HEK293 (cell line): ENCODE results near the gene PC.
"Not testable (repeated sequence)": the region's sequence is repeated elsewhere in the genome, so short reads cannot be mapped to it uniquely, and the experiment has no call there.

ENCODE experiments used
- CTCF ChIA-PET: fragments of 350-600 bp; formaldehyde crosslinking; extraction: SDS; loops from one replicate; lab custom pipeline; 2021; ENCODE audit warnings: antibody characterized with exemption; lab: Yijun Ruan, JAX
- POLR2A ChIA-PET: fragments of 300-600 bp; formaldehyde crosslinking; extraction: SDS; loops from one replicate; lab custom pipeline; 2020; ENCODE audit warnings: antibody characterized with exemption, inconsistent platforms; lab: Yijun Ruan, JAX
- H3K27ac ChIP-seq: fragments of 200-500 bp; sonication (Bioruptor generic); 2 replicates; pipeline ENCODE4 v1.5.1; 2014; ENCODE audit warnings: low read depth, low read length, control low read depth, inconsistent platforms; ENCODE audit errors: extremely low read depth
- H3K36me3 ChIP-seq, 2 experiments: fragments of 200-500 bp in 1 of 2; sonication (Bioruptor generic) in 1 of 2; 1 replicate in 1 of 2; 2 replicates in 1 of 2; pipeline ENCODE4 v1.5.1; 2014 to 2017; ENCODE audit warnings: inconsistent platforms in 2 of 2, low read length in 2 of 2; ENCODE audit not compliant: control insufficient read depth in 2 of 2, insufficient read depth in 1 of 2
- H3K4me1 ChIP-seq: fragments of 200-500 bp; sonication (Bioruptor generic); 2 replicates; pipeline ENCODE4 v1.5.1; 2014; ENCODE audit warnings: mild to moderate bottlenecking, low read length, inconsistent platforms; ENCODE audit not compliant: control insufficient read depth, insufficient read depth
- H3K4me3 ChIP-seq: 2 replicates; pipeline ENCODE4 v1.5.1; 2011; ENCODE audit warnings: low read depth, mild to moderate bottlenecking, control low read depth, low read length, moderate library complexity
- H3K9me3 ChIP-seq: fragments of 200-500 bp; sonication (Bioruptor generic); 2 replicates; pipeline ENCODE4 v1.5.1; 2014; ENCODE audit warnings: low read depth, low read length, inconsistent platforms; ENCODE audit not compliant: control insufficient read depth, insufficient read depth
- SCRT1 ChIP-seq: fragments of 450-650 bp; formaldehyde crosslinking; IDR thresholded peaks from 2 replicates; pipeline ENCODE4 v1.5.1; 2016; ENCODE audit warnings: missing biosample characterization, missing genetic modification characterization, borderline replicate concordance
- ZFHX2 ChIP-seq: fragments of 450-650 bp; formaldehyde crosslinking; conservative IDR thresholded peaks from 2 replicates; pipeline ENCODE4 v1.5.1; 2016; ENCODE audit warnings: missing biosample characterization, missing genetic modification characterization
- ZFP41 ChIP-seq: fragments of 450-650 bp; formaldehyde crosslinking; IDR thresholded peaks from 2 replicates; pipeline ENCODE4 v1.5.1; 2016; ENCODE audit warnings: missing biosample characterization, missing genetic modification characterization, borderline replicate concordance
- ZNF266 ChIP-seq: fragments of 450-650 bp; formaldehyde crosslinking; IDR thresholded peaks from 2 replicates; pipeline ENCODE4 v1.5.1; 2016; ENCODE audit warnings: missing biosample characterization, missing genetic modification characterization, low read depth
- ZNF501 ChIP-seq: fragments of 450-650 bp; formaldehyde crosslinking; IDR thresholded peaks from 2 replicates; pipeline ENCODE4 v1.5.1; 2016; ENCODE audit warnings: missing biosample characterization, missing genetic modification characterization
- ZNF518A ChIP-seq: fragments of 450-650 bp; formaldehyde crosslinking; conservative IDR thresholded peaks from 2 replicates; pipeline ENCODE4 v1.5.1; 2016; ENCODE audit warnings: low read depth, missing biosample characterization, missing genetic modification characterization
- ZNF548 ChIP-seq: fragments of 450-650 bp; formaldehyde crosslinking; IDR thresholded peaks from 2 replicates; pipeline ENCODE4 v1.5.1; 2016; ENCODE audit warnings: missing biosample characterization, missing genetic modification characterization
- ZNF561 ChIP-seq: fragments of 450-650 bp; IDR thresholded peaks from 2 replicates; pipeline ENCODE4 v1.5.1; 2018; ENCODE audit warnings: missing biosample characterization, missing genetic modification characterization, borderline replicate concordance
- ZNF623 ChIP-seq: fragments of 450-650 bp; formaldehyde crosslinking; IDR thresholded peaks from 2 replicates; pipeline ENCODE4 v1.5.1; 2016; ENCODE audit warnings: missing biosample characterization, missing genetic modification characterization
- ZNF677 ChIP-seq: fragments of 450-650 bp; IDR thresholded peaks from 2 replicates; pipeline ENCODE4 v1.5.0; 2018; ENCODE audit warnings: missing biosample characterization, mild to moderate bottlenecking, missing genetic modification characterization, moderate library complexity
- ZNF747 ChIP-seq: fragments of 450-650 bp; formaldehyde crosslinking; IDR thresholded peaks from 2 replicates; pipeline ENCODE4 v1.5.1; 2016; ENCODE audit warnings: missing biosample characterization, missing genetic modification characterization
- ZSCAN4 ChIP-seq: fragments of 450-650 bp; formaldehyde crosslinking; IDR thresholded peaks from 2 replicates; pipeline ENCODE4 v1.5.1; 2017; ENCODE audit warnings: missing biosample characterization, missing genetic modification characterization

The PC gene

GRCh38 chr11:66992041-66992440 lies 33.9 kb upstream of the PC start:
- Histone ChIP-seq H3K4me1 (no peaks in the 10 kb centered on the region), H3K36me3 (no peaks in the 10 kb centered on the region), H3K4me3 (no peak overlapping the region), H3K9me3 (no peaks in the 10 kb centered on the region), H3K27ac (no peak overlapping the region)
- ChIA-PET CTCF (interaction anchor here (3.2 kb wide), 1 partner anchor 16 kb away, joined by 10 read pairs; no protein-coding TSS in a partner anchor), POLR2A (interaction anchor here (0.8 kb wide), 1 partner anchor 19 kb away, joined by 3 read pairs; no protein-coding TSS in a partner anchor)
- TF ChIP-seq ZFP41 (tag by site-specific recombination): no peak
- TF ChIP-seq ZSCAN4 (tag by site-specific recombination): no peak
- TF ChIP-seq ZFHX2: no peak
- TF ChIP-seq ZNF677 (tag by site-specific recombination): no peak
- no peak for TF ChIP-seq ZNF266 (tag by site-specific recombination)
- TF ChIP-seq ZNF561: no peak
- TF ChIP-seq ZNF548 (tag by site-specific recombination): no peak
- TF ChIP-seq ZNF518A (tag by site-specific recombination): no peak
- no peak for TF ChIP-seq ZNF747
- no peak for TF ChIP-seq SCRT1

DNA sequence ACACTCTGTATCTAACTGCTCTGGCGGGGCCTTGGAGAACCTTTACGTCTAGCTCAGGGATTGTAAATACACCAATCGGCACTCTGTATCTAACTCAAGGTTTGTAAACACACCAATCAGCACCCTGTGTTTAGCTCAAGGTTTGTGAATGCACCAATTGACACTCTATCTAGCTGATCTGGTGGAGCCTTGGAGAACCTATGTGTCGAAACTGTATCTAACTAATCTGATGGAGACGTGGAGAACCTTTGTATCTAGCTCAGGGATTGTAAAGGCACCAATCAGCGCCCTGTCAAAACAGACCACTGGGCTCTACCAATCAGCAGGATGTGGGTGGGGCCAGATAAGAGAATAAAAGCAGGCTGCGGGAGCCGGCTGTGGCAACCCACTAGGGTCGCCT lies 31.2 kb upstream of the PC start:
- H3K4me3 ChIP-seq, H3K36me3 ChIP-seq, POLR2A ChIA-PET, H3K9me3 ChIP-seq, H3K4me1 ChIP-seq, H3K27ac ChIP-seq: not testable (repeated sequence)
- CTCF ChIA-PET: interaction anchor here (0.6 kb wide), 2 partner anchors 8 to 62 kb away, joined by 3 to 5 read pairs; no protein-coding TSS in a partner anchor

- POLR2A ChIA-PET, H3K4me1 ChIP-seq, H3K4me3 ChIP-seq, H3K36me3 ChIP-seq, H3K9me3 ChIP-seq, H3K27ac ChIP-seq: not testable (repeated sequence)
- CTCF ChIA-PET: interaction anchor here (0.6 kb wide), 2 partner anchors 9 to 62 kb away, joined by 3 to 5 read pairs; no protein-coding TSS in a partner anchor
Measured at GRCh38 chr11:66988741-66989140, 30.6 kb upstream of the PC start.

DNA sequence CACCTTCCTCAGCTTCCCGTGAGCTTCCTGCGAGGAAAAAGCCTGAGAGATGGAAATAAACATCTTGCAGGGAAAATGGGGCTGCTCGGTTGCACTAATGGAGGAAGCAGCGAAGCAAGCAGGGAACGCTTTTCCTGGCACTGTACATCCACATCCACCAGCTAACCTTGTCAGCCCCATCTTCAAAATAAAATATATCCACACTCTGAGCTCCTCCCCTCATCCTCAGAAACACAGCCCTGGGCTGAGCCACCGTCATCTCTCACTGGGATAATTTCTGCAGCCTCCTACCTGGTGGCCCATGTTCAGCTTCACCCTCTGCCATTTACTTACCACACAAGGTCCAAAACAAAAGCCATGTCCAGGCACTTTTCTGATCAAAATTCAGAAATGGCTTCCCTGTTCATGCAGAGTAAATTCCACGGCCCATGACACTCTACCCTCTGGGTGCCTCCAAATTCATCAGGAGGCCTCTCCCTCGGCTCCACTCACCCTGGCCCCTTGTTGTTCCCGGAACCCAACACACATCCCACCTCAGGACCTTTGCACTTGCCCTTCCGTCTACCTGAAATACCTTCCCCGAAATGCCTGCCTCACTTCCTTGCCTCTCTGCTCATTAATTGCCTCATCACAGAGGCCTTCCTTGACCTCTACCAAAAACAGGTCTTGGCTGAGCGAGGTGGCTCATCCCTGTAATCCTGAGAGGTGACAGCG lies 29.9 kb upstream of the PC start:
- H3K27ac ChIP-seq: no peak overlapping the region
- H3K9me3 ChIP-seq: no peaks in the 10 kb centered on the region
- no peaks in the 10 kb centered on the region for H3K36me3 ChIP-seq
- no peak overlapping the region for H3K4me3 ChIP-seq
- CTCF ChIA-PET: no interaction called here
- no peaks in the 10 kb centered on the region for H3K4me1 ChIP-seq
- TF ChIP-seq ZNF501 (tag by site-specific recombination): no peak
- TF ChIP-seq ZNF623 (tag by site-specific recombination): peak; percentile 87
- POLR2A ChIA-PET: interaction anchor here (1.1 kb wide), 1 partner anchor 131 kb away, joined by 3 read pairs; the partner anchor contains the start of gene KDM2A
